Superior temporal gyrus (tissue), 1 donor: ENCODE results near the gene NLRP10.
A peak's percentile ranks its signal among the peaks of the same experiment; 100 is the strongest.

Experiments used
- DNase-seq: peaks from one replicate; pipeline ENCODE4 v3.0.0-alpha.2; 2016; ENCODE audit errors: extremely low spot score

NLRP10 gene

GRCh38 chr11:7977232-7977917, 12.1 kb upstream of the NLRP10 start:
- no peak for DNase-seq

GRCh38 chr11:7974668-7975067, 9.4 kb upstream of the NLRP10 start:
- DNase-seq, result no peak

GRCh38 chr11:7973011-7973410, 7.8 kb upstream of the NLRP10 start:
- DNase-seq, result no peak

- no peak for DNase-seq
These were observed 6.6 kb upstream of the NLRP10 start for GRCh38 chr11:7971846-7972245.

- no peak for DNase-seq
These were observed 4.8 kb upstream of the NLRP10 start for GRCh38 chr11:7969756-7970646.

GRCh38 chr11:7968686-7969085, 3.4 kb upstream of the NLRP10 start:
- no peak for DNase-seq

GRCh38 chr11:7967826-7968225, 2.6 kb upstream of the NLRP10 start:
- no peak for DNase-seq

- DNase-seq, result no peak
These were observed 1.9 kb upstream of the NLRP10 start for GRCh38 chr11:7967097-7967496.

GRCh38 chr11:7964873-7965272, 374 bp downstream of the NLRP10 start:
- DNase-seq, result no peak

GRCh38 chr11:7964261-7964660, 986 bp downstream of the NLRP10 start:
- peak; percentile 11 for DNase-seq

- DNase-seq, result no peak
These were observed 10.1 kb downstream of the NLRP10 start for GRCh38 chr11:7955191-7955590.

- no peak for DNase-seq
These were observed 15.3 kb downstream of the NLRP10 start for GRCh38 chr11:7949934-7950333.

- DNase-seq, result no peak
These were observed 21.1 kb downstream of the NLRP10 start for GRCh38 chr11:7944123-7944522.

GRCh38 chr11:7941608-7942007, 23.6 kb downstream of the NLRP10 start, which contains the start of gene OR10A3:
Gene OR10A3, minus strand, starts transcription at chr11:7941708. Its CDS starts 2,188 bp downstream, at chr11:7939520.
- no peak for DNase-seq

GRCh38 chr11:7941146-7941545, 24.1 kb downstream of the NLRP10 start:
- no peak for DNase-seq

- no peak for DNase-seq
These were observed 28.6 kb downstream of the NLRP10 start for GRCh38 chr11:7936615-7937014.

GRCh38 chr11:7931168-7931567, 34.1 kb downstream of the NLRP10 start, which contains the start of gene OR10A6:
Gene OR10A6, minus strand, starts transcription at chr11:7931268. Its CDS starts 2,606 bp downstream, at chr11:7928662.
- no peak for DNase-seq

- no peak for DNase-seq
These were observed 37.6 kb downstream of the NLRP10 start for GRCh38 chr11:7927635-7928034.

GRCh38 chr11:7924536-7924935, 40.7 kb downstream of the NLRP10 start:
- no peak for DNase-seq

- DNase-seq, result no peak
These were observed 47.1 kb downstream of the NLRP10 start for GRCh38 chr11:7918141-7918540.
